IPS-11a (cell line): ENCODE data around the gene MIA2.
"Not testable (repeated sequence)": the region's sequence is repeated elsewhere in the genome, so short reads cannot be mapped to it uniquely, and the experiment has no call there.

ENCODE experiments used
- H3K4me3 ChIP-seq: one replicate; pipeline ENCODE4 v1.5.1; 2013; ENCODE audit warnings: low read depth, low read length, control low read depth

Gene MIA2

DNA sequence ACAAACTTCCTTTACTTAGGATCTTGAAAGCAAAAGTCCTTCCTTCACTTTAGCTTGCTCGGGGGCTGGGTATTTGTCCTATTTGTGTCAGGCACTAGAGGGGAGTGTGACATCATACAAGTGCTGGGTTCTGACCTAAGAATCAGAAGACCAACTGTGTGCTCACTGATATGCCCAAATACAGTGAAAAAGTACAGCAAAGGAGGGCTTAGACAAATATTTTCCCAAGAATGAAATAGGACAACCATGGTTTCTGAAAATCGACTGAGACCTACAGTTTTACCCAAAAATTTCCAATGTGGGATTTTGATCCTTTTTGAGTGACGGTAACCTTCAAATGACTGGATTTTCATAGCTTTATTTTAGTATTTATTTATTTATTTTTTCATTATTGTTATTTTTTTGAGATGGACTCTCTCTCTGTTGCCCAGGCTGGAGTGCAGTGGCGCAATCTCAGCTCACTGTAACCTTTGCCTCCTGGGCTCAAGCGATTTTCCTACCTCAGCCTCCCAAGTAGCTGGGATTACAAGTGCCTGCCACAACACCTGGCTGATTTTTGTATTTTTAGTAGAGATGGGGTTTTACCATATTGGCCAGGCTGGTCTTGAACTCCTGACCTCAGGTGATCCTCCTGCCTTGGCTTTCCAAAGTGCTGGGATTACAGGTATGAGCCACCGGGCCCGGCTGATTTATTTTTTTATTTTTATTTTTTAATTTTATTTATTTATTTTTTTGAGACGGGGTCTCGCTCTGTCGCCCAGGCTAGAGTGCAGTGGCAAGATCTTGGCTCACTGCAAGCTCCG, 1.8 kb upstream of the MIA2 start:
- not testable (repeated sequence) for H3K4me3 ChIP-seq

DNA sequence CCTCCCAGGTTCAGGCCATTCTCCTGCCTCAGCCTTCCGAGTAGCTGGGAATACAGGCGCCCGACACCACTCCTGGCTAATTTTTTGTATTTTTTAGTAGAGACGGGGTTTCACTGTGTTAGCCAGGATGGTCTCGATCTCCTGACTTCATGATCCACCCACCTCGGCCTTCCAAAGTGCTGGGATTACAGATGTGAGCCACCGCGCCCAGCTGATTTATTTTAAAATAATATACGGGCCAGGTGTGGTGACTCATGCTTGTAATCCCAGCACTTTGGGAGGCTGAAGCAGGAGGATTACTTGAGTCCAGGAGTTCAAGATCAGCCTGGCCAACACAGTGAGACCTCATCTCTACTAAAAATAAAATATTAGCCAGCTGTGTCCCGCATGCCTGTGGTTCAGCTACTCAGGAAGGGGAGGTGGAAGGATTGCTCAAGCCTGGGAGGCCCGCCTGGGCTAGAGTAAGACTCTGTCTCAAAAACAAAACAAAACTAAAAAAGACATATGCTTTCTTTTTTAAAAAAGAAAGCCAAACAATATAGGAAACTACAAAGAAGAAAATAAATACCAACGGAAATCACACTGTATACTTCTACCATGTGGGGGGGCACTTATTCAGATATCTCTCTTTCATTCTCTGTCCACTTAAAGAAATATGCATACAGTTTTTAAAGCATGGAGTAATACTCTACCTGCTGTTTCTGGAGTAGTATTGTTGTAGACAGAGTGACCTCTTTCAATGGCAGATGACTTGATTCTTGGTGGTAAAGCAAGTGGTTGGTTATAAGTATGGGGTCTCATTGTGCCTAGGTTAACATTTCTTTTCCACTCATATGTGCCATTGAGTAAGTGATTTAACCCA, 930 bp upstream of the MIA2 start:
- no peak overlapping the region for H3K4me3 ChIP-seq

DNA sequence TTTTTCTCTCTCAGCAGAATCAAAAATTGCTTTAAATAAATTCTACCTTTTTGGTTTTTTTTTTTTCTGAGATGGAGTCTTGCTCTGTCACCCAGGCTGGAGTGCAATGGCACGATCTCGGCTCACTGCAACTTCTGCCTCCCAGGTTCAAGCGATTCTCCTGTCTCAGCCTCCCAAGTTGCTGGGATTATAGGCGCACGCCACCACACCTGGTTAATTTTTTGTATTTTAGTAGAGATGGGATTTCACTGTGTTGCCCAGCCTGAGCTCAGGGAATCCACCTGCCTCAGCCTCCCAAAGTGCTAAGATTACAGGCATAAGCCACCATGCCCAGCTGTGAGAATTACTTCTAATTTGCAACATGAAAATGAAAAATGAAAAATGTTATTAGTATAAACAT, 1.3 kb downstream of the MIA2 start:
- H3K4me3 ChIP-seq, result not testable (repeated sequence)

DNA sequence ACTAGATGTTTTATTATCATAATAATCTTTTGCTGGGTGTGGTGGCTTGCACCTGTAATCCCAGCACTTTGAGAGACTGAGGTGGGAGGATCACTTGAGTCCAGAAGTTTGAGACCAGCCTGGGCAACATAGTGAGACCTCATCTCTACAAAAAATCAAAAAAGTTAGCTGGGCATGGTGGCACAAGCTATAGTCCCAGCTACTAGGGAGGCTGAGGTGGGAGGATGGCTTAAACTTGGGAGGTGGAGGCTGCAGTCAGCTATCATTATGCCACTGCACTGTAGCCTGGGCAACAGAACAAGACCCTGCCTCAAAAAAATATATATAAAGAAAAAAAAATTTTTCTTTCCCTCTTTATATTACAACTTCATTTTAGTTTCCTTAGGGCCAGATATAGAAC, 1.8 kb downstream of the MIA2 start:
- H3K4me3 ChIP-seq, result not testable (repeated sequence)

DNA sequence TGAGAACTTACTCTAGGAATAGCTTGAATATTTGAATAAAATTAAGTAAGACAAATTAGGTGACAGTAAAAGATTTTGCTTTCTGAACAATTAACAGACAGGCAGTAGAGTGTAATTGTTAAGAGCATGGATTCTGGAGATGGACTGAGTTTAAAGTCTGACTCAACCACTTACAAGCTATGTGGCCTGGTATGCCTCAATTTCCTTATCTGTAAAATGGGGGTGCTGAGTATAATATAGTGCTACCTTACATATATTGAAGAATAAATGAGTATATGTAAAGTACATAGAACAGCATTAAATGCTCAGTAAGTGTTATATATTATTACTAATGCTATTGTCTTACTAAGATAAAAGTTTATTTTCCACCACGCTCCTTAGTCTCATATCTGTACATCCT, 7.1 kb downstream of the MIA2 start:
- no peak overlapping the region for H3K4me3 ChIP-seq

DNA sequence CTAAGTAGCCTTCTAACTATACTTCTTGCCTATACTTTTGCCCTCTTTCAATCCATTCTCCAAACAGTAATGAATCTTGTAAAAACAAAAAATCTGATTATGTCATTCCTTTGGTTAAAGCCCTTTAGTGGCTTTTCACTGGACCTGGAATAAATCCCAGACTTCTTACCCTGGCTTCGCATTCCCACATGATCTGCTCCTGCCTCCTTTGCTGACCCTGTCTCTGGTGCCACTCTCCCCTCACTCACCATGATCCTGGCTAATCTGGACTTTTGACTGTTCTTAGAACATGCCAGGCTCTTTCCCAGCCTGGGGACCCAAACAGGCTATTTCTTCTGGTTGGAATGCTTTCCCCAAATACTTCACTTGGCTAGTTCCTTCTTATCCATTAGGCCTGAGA, 7.9 kb downstream of the MIA2 start:
- H3K4me3 ChIP-seq, result no peak overlapping the region

DNA sequence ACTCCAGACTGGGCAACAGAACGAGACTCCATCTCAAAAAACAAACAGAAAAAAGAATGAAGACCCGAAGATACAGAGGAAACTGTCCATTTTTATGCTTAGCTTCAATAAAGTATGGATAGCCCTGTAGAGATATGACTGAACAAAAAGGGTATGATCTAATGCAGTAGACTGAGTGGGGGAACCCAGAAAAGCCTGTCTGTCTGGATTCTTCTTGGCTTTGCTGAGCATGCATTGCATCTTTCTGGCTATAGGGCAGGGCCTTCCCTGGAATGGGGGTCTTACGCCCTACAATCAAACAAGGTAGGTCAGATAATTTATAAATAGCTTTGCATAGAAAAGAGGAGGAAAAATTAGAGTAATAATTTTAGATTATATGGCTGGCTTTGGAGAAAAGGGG, 10.1 kb downstream of the MIA2 start:
- H3K4me3 ChIP-seq, result no peak overlapping the region

DNA sequence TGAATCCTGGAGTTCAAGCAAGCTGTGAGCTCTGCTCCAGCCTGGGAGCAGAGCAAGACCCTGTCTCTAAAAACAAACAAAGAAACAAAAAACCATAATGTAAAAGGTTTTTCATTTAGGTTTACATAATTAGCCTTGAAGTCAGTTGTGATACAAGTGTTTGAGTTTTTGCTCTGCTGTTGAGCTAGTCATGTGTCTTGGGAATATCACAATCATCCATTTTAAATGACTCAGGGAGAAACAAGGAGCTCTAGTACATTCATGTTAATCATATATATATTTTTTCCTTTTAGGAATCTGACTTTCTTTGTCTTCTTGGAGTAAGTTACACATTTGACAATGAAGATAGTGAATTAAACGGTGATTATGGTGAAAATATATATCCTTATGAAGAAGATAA, 12.9 kb downstream of the MIA2 start:
- H3K4me3 ChIP-seq, result no peak overlapping the region

DNA sequence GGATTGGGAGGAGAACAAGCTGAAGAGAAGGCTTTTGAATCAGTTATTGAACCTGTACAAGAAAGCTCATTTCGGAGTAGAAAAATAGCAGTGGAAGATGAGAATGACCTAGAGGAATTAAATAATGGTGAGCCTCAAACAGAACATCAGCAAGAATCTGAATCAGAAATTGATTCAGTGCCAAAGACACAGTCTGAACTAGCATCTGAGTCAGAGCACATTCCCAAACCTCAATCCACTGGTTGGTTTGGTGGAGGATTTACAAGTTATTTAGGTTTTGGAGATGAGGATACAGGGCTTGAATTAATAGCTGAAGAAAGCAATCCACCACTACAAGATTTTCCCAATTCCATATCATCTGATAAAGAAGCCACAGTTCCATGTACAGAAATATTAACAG, 13.5 kb downstream of the MIA2 start:
- H3K4me3 ChIP-seq, result no peak overlapping the region

DNA sequence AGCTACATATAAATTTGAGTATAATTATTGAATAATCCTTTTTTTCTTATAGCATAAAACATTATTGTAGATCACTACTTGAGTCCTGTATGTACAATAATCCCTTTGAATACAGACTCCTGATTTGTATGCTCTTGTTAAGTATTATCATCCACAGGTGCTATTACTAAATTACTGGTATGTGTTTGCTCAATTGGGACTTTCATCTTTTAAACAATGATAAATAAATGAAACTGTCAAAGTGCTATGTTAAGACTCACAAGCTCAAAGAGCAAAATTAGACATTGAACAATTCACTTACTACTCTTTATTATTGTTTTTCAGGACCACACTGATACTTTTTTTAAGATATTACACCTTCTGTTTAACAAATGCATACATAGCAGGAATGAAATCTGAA, 17.8 kb downstream of the MIA2 start:
- H3K4me3 ChIP-seq, result no peak overlapping the region

DNA sequence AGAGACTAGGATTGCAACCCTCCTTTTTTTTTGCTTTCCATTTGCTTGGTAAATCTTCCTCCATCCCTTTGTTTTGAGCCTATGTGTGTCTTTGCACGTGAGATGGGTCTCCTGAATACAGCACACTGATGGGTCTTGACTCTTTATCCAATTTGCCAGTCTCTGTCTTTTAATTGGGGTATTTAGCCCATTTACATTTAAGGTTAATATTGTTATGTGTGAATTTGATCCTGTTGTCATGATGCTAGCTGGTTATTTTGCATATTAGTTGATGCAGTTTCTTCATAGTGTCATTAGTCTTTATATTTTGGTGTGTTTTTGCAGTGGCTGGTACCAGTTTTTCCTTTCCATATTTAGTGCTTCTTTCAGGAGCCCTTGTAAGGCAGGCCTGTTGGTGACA, 23.7 kb downstream of the MIA2 start:
- H3K4me3 ChIP-seq, result not testable (repeated sequence)

DNA sequence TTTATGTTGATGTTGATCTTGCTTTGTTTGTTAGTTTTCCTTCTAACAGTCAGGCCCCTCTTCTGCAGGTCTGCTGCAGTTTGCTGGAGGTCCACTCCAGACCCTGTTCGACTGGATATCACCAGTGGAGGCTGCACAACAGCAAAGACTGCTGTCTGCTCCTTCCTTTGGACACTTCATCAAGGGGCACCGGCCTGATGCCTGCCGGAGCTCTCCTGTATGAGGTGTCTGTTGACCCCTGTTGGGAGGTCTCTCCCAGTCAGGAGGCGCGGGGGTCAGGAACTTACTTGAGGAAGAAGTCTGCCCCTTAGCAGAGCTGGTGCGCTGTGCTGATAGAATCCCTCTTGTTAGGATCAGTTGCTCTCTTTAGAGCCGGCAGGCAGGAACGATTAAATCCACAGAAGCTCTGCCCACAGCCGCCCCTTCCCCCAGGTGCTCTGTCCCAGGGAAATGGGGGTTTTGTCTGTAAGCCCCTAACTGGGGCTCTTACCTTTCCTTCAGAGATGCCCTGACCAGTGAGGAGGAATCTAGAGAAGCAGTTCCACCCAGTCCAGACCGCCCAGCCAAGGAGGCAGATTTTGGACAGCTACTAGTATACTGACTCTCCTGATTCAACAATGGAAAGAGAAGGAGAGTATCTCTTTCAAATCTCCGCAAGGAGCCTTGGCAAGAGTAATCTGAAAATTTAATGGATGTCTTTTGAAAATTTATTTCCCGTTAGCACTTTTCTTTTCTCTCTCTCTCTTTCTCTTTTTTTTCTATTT, 25.2 kb downstream of the MIA2 start:
- no peak overlapping the region for H3K4me3 ChIP-seq

DNA sequence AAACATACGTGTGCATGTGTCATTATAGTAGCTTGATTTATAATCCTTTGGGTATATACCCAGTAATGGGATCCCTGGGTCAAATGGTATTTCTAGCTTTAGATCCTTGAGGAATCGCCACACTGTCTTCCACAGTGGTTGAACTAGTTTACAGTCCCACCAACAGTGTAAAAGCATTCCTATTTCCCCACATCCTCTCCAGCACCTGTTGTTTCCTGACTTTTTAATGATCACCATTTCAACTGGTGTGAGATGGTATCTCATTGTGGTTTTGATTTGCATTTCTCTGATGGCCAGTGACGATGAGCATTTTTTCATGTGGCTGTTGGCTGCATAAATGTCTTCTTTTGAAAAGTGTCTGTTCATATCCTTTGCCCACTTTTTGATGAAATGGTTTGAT, 26.4 kb downstream of the MIA2 start:
- not testable (repeated sequence) for H3K4me3 ChIP-seq

DNA sequence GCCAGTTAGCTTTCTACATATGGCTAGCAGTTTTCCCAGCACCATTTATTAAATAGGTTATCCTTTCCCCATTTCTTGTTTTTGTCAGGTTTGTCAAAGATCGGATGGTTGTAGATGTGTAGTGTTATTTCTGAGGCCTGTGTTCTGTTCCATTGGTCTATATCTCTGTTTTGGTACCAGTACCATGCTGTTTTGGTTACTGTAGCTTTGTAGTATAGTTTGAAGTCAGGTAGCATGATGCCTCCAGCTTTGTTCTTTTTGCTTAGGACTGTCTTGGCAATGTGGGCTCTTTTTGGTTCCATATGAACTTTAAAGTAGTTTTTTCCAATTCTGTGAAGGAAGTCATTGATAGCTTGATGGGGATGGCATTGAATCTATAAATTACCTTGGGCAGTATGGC, 28.5 kb downstream of the MIA2 start:
- not testable (repeated sequence) for H3K4me3 ChIP-seq

DNA sequence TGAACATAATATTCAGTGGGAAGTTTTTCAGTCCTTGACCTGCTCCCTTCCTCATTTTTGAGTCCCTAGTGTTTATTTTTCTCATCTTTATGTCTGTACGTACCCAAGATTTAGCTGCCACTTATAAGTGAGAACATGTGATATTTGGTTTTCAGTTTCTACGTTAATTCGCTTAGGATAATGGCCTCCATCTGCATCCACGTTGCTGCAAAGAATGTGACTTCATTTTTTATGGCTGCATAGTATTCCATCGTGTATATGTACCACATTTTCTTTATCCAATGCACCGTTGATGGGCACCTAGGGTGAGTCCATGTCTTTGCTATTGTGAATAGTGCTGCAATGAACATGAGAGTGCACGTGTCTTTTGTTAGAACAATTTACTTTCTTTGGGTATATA, 30.3 kb downstream of the MIA2 start:
- H3K4me3 ChIP-seq, result no peak overlapping the region

DNA sequence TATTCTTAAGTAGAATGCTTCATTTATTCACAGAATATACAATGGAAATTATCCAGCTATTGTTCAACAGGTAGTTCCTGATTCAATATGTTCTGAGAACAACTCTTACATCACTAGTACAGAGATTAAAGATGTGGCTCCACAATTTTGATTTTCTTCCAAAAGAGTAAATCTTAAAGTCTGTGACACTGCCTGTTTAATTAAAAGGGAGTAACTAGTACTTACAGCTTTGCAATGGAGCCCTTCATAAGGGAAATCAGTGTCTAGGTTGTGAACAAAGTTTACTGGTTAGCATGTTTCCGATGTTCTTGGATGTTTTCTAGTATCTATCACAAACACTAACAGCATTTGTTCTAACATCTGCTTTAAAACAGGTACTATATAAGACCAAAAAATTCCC, 30.8 kb downstream of the MIA2 start:
- H3K4me3 ChIP-seq, result no peak overlapping the region

DNA sequence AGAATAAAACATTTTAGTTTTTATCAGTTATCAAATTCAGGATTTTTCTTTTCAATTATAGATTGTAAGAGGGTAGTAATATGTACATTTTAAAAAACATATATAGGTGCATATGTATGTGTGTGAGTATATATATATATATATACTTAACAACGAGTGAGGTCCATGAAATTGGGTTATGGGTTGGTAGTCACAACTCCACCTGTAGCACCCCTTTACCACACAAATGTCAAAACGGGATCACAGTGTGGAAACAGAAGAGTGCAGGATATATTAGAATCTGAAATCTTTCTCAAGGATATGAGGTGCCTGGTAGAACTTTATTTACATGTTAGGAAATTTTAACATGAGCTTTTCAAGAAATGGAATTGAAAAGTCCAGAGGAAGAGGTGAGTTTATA, 31.3 kb downstream of the MIA2 start:
- H3K4me3 ChIP-seq, result no peak overlapping the region

DNA sequence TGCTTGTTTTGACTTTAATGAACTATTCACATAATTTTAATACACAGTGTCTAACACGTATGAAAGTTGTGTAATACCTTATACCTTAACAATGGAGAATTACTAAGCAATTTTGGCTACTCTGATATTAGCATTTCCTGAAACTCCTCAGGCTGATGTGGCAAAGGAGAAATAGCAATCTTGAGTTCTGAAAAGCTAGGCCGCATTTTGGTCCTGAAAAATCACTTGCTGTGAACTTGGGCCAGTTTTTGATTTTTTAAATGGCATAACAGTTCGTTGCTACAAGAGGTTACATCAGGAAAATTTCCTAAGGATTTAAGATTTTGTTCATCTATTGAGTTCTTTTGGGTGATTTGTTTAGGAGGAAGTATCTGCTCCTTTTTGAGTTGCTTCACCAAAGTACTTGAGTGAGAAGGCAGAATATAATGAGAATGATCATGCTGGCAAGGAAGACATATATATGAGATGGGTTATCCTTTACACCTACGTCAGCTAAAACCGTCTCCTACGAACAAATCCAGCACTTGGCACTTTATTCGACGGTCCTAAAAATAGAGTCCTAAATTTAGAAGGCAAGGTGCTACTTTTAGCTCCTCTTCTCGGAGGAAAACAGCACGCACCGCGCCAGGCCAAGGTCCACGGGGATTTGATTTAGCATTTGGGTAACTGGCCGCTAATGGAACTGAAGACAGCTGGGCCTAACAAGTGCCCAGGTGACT, 32.2 kb downstream of the MIA2 start:
- peak overlapping the region; percentile 86 for H3K4me3 ChIP-seq

DNA sequence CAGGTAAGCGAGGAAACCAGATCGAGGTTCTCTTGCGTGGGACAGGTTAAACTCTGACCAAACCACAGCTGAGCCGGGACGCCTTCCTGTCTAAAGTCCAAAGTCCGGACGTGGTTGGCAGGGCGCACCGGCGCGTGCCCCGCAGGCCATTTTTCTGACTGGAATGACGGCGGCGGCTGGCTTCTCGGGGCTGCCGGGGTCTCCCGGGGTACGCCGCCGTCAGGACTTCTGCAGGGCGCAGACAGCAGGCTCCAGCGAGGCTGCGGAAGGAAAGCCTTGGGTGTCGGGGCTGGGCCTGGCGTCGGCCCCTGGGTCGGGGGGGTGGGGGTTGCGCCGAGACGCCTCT, 32.8 kb downstream of the MIA2 start:
- peak overlapping the region; percentile 86 for H3K4me3 ChIP-seq

DNA sequence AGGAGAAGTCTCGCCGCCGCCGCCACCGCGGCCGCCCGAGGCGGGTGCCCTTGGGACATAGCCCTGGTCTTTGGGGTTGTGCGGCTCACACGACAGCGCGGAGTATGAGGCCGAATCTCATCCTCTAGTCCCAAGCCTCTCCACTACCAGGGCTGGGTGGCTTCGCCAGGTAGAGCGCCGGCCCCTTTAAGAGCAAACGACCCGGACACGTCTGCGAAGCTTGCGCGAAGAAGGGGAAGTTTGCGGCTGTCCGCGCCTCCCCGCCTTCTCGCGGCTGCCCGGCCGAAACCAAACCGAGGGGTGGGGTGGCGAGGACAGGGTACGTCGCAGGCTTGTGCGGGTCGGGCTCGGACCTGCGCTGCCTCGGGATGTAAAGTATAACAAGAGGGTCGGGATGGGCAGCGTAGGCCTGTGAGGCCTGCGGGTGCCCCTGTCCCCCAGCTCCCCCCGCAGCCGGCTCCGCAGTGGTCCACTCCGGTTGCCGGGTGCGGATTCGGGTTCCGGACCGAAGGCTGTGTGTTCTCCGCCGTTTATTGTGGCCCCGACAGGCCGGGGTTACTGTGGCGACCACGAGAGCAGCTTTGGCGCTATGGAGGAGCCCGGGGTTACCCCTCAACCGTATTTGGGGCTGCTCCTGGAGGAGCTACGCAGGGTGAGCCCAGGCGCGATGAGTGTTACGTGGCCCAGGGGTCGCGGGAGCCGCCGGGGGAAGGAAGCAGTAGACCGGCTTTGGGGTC, 33.3 kb downstream of the MIA2 start:
- peak overlapping the region; percentile 86 for H3K4me3 ChIP-seq
